ENCODE data around the gene CCSER2.

DNA sequence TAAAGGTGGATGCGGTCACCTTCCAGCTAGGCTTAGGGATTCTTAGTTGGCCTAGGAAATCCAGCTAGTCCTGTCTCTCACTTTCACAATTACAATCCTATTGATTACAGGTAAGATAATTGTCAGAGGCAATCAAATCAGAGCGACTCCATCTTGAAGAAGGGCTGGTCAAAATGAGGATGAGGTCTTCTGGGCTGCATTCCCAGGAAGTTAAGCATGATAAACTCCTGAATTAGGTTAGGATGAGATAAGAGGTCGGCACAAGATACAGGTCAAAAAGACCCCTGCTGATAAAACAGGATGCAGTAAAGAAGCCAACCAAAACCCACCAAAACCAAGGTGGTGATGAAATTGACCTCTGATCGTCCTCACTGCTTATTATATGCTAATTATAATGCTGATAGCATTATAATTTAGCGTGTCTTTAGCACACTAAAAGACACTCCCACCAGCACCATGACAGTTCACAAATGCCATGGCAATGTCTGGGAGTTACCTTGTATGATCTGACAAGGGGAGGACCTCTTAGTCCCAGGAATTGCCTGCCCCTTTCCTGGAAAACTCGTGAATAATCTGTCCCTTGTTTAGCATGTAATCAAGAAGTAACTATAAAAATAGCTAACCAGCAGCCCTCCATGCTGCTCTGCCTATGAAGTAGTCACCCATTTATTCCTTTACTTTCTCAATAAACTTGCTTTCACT is 237.6 kb downstream of the CCSER2 start:
- TF ChIP-seq, protein P1, sequence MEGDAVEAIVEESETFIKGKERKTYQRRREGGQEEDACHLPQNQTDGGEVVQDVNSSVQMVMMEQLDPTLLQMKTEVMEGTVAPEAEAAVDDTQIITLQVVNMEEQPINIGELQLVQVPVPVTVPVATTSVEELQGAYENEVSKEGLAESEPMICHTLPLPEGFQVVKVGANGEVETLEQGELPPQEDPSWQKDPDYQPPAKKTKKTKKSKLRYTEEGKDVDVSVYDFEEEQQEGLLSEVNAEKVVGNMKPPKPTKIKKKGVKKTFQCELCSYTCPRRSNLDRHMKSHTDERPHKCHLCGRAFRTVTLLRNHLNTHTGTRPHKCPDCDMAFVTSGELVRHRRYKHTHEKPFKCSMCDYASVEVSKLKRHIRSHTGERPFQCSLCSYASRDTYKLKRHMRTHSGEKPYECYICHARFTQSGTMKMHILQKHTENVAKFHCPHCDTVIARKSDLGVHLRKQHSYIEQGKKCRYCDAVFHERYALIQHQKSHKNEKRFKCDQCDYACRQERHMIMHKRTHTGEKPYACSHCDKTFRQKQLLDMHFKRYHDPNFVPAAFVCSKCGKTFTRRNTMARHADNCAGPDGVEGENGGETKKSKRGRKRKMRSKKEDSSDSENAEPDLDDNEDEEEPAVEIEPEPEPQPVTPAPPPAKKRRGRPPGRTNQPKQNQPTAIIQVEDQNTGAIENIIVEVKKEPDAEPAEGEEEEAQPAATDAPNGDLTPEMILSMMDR (IDR thresholded peaks at IDR 0.05) = no peak
- TF ChIP-seq POLR2A (IDR thresholded peaks at IDR 0.05) = no peak

All from thyroid gland (tissue), 4 donors.